Fibroblast of mammary gland (primary cell): Measurements from ENCODE around the gene OPN4.
A peak's percentile ranks its signal among the peaks of the same experiment; 100 is the strongest.

Experiments
- DNase-seq: peaks from one replicate; pipeline ENCODE4 v3.0.0-alpha.2; 2010; ENCODE audit warnings: low read depth
- H3K4me3 ChIP-seq: 2 replicates; pipeline ENCODE4 v1.5.1; 2011; ENCODE audit warnings: low read depth, mild to moderate bottlenecking, low read length, moderate library complexity; ENCODE audit not compliant: control insufficient read depth
- TF ChIP-seq, protein P1 (sequence below): conservative IDR thresholded peaks from 2 replicates; pipeline ENCODE4 v1.5.1; 2011; ENCODE audit warnings: low read depth, low read length, inconsistent platforms; ENCODE audit not compliant: control insufficient read depth, insufficient read depth

OPN4 gene

DNA sequence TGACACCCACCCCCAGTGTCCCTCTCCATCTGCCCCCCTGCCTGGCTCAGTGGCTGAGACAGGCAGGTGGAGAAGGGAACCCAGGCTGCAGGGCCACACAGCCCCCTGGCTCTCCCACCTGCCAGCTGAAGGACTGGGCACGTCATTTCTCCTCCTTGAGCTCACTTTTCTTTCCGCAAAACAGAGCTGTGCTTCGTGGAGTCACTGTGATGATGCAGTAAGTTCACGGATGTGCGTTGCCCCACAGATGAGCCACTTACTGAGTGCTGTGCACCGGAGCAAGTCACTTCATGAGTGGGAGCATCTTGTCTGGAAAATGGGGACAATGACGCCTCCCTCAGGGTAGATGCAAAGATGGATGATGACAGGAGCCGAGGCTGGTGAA is 2.7 kb downstream of the OPN4 start:
- DNase-seq = no peak
- TF ChIP-seq, protein P1, sequence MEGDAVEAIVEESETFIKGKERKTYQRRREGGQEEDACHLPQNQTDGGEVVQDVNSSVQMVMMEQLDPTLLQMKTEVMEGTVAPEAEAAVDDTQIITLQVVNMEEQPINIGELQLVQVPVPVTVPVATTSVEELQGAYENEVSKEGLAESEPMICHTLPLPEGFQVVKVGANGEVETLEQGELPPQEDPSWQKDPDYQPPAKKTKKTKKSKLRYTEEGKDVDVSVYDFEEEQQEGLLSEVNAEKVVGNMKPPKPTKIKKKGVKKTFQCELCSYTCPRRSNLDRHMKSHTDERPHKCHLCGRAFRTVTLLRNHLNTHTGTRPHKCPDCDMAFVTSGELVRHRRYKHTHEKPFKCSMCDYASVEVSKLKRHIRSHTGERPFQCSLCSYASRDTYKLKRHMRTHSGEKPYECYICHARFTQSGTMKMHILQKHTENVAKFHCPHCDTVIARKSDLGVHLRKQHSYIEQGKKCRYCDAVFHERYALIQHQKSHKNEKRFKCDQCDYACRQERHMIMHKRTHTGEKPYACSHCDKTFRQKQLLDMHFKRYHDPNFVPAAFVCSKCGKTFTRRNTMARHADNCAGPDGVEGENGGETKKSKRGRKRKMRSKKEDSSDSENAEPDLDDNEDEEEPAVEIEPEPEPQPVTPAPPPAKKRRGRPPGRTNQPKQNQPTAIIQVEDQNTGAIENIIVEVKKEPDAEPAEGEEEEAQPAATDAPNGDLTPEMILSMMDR = no peak
- no peak overlapping the region for H3K4me3 ChIP-seq

DNA sequence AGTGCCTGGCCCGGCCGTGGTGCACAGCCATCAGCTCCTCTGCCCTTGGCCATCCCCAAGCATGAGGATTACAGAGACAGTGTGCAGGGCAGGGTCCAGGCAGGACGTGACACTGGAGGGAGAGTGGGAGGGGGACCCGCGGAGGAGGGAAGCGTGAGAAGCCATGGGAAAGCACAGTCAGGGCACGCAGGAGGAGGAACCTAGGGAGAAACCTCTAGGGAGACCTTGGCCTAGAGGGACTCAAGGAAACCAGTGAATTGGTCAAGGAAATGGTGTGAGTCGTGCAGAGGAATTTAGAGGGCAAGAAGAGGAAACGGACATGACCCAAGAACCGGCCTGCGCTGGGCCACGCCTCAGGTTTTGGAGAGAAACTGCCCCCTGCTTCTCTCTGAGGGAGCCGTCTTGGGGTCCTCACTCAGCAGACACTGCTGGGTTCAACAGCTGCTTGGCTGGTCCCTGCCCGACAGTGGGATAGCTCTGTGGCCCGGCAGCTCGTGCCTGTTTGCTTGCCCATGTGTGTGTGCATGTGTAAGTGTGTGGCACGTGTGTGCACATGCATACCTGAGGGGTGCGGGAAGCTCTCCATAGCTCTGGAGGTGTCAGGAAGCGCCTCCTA is 3.2 kb downstream of the OPN4 start:
- H3K4me3 ChIP-seq = no peak overlapping the region
- DNase-seq = peak; percentile 55
- TF ChIP-seq, protein P1 = no peak

DNA sequence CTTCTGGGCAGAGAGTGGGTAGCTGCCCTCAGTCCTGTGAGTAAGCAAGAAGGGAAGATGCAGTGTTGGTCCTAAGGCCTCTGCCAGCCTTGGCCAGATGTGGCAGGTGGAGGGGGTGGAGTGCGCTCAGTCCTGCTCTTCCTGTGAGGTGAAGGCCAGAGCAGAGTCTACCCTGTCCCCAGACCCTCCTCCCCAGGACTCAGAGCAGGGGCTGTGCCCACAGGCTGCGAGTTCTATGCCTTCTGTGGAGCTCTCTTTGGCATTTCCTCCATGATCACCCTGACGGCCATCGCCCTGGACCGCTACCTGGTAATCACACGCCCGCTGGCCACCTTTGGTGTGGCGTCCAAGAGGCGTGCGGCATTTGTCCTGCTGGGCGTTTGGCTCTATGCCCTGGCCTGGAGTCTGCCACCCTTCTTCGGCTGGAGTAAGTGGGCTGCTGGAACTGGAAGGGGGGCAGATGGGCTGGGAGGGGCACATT is 4.0 kb downstream of the OPN4 start:
- no peak for DNase-seq
- H3K4me3 ChIP-seq = no peak overlapping the region
- TF ChIP-seq, protein P1 = no peak

DNA sequence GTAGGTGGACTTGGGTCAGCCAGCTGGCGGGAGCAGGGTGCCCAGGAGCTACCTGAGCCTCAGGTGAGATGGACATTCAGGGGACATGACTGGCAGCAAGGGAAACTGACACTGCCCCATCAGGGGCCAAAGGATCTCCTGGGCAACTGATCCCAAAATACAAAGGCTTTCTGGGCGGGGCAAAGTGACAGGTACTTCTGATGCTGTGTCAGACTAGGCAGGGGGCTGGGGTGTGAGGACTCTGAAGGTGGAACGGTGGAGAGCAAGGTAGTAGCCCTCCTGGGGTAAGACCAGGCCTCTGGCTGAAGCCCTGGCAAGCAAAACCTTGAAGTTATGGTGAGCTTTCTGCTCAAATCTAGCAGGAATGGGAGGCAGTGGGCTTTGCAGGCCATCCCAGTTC is 4.4 kb downstream of the OPN4 start:
- no peak for DNase-seq
- no peak overlapping the region for H3K4me3 ChIP-seq
- TF ChIP-seq, protein P1 = no peak

DNA sequence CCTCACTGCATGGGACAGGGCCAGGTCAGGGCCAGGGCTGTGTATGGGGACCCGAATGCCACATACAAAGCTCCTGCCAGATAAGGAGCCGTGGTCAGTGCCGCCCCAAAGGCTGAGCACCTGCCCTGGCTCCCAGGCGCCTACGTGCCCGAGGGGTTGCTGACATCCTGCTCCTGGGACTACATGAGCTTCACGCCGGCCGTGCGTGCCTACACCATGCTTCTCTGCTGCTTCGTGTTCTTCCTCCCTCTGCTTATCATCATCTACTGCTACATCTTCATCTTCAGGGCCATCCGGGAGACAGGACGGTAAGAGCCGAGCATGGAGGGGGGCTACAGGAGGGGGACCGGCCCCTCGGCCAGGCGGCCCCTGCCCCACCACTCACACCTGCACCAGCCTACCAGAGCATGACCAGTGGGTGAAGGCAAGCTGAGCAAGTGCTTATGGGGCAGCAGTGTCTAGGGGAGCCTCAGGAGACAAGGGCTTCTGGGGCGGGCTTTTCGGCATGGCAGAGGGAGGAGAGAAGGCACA is 4.9 kb downstream of the OPN4 start:
- no peak for DNase-seq
- no peak overlapping the region for H3K4me3 ChIP-seq
- TF ChIP-seq, protein P1 = no peak

DNA sequence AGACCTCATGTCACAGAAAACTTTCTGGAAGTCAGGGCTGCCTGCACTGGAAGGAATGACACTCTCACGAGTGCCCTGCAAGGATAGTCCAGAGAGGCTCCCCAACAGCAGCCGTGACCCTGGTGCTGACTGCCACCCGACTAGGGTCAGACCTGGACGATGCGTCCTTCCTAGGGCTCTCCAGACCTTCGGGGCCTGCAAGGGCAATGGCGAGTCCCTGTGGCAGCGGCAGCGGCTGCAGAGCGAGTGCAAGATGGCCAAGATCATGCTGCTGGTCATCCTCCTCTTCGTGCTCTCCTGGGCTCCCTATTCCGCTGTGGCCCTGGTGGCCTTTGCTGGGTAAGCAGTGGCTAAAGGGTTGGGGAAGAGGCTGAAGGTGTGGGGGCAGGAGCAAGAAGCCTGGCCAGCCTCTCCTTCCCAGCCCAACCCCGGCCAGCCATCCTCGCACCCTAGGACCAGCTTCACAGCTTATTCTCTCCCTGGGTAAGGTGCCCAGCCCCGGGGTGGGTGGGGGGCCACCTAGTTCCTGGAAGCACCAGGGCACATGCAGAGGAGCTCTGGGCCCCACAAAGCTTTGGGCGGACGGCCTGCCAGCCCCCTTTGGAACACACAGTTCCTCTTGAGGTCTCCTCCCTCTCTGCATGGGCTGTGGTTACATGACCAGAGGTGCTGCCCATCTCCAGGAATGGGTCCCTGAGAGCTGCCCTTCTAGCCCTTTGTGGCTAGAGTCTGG is 5.5 kb downstream of the OPN4 start:
- TF ChIP-seq, protein P1 = no peak
- DNase-seq = no peak
- no peak overlapping the region for H3K4me3 ChIP-seq
